Smooth muscle cell (in vitro differentiated cells): Measurements from ENCODE around the gene DMXL2. TPM values are rescaled to one million over a fixed set of nuclear protein-coding genes. Genes with fewer than 3 reads are reported as not detected.
"Not testable (repeated sequence)": the region's sequence is repeated elsewhere in the genome, so short reads cannot be mapped to it uniquely, and the experiment has no call there.

Source experiments
- DNase-seq: peaks from one replicate; lab custom pipeline; 2025; ENCODE audit not compliant: unreplicated experiment; lab: John Stamatoyannopoulos, UW
- H2AFZ ChIP-seq: fragments of 200-600 bp; sonication (generic); 2 replicates; pipeline ENCODE4 v1.6.0; 2016; ENCODE audit warnings: antibody characterized with exemption, low read depth, mild to moderate bottlenecking
- H3F3A ChIP-seq: fragments of 200-600 bp; sonication (generic); 2 replicates; pipeline ENCODE4 v1.6.0; 2017; ENCODE audit warnings: antibody characterized with exemption, low read depth
- H3K27ac ChIP-seq: fragments of 200-600 bp; sonication (generic); 2 replicates; pipeline ENCODE4 v1.5.1; 2016; ENCODE audit warnings: low read depth, mild to moderate bottlenecking
- H3K27me3 ChIP-seq: fragments of 200-600 bp; sonication (generic); 2 replicates; pipeline ENCODE4 v1.6.1; 2016; ENCODE audit warnings: low read depth, mild to moderate bottlenecking
- H3K36me3 ChIP-seq: fragments of 200-600 bp; sonication (generic); 2 replicates; pipeline ENCODE4 v1.5.1; 2016; ENCODE audit warnings: low read depth
- H3K4me1 ChIP-seq: fragments of 200-600 bp; sonication (generic); 2 replicates; pipeline ENCODE4 v1.5.1; 2016; ENCODE audit warnings: low read depth
- H3K4me2 ChIP-seq: fragments of 200-600 bp; sonication (generic); 2 replicates; pipeline ENCODE4 v1.6.0; 2016; ENCODE audit warnings: mild to moderate bottlenecking
- H3K4me3 ChIP-seq: fragments of 200-600 bp; sonication (generic); 2 replicates; pipeline ENCODE4 v1.5.1; 2016; ENCODE audit warnings: mild to moderate bottlenecking
- H3K79me2 ChIP-seq: fragments of 200-600 bp; sonication (generic); 2 replicates; pipeline ENCODE4 v1.6.0; 2016; ENCODE audit warnings: low read depth, mild to moderate bottlenecking
- H3K9ac ChIP-seq: fragments of 200-600 bp; sonication (generic); 2 replicates; pipeline ENCODE4 v1.6.0; 2016; ENCODE audit warnings: low read depth
- H3K9me3 ChIP-seq: fragments of 200-600 bp; sonication (generic); replicated peaks from 2 replicates; pipeline ENCODE4 v1.5.1; 2016; ENCODE audit warnings: low read depth
- H4K20me1 ChIP-seq: fragments of 200-600 bp; sonication (generic); 2 replicates; pipeline ENCODE4 v1.6.0; 2016; ENCODE audit warnings: low read depth
- CTCF ChIP-seq: fragments of 200-600 bp; sonication (generic); IDR thresholded peaks from 2 replicates; pipeline ENCODE4 v1.5.1; 2017; ENCODE audit warnings: borderline replicate concordance, mild to moderate bottlenecking, antibody characterized with exemption; ENCODE audit not compliant: insufficient read depth, poor library complexity, severe bottlenecking
- WGBS: methylation state at CpG from one replicate; pipeline ENCODE4 v1.1.7; 2016; ENCODE audit warnings: low lambda C conversion rate; 5-methylcytosine and 5-hydroxymethylcytosine counted together
- polyA plus RNA-seq: library from polyadenylated mRNA; unstranded; fragments of >200 nt; fragmentation: Nextera tagmentation; extraction: Ambion mirVana; gene quantifications from 2 replicates; pipeline ENCODE4 v1.2.1, GENCODE V29; 2016
- total RNA-seq: library from RNA; depleted of rRNA; stranded (reverse); fragments of >200 nt; gene quantifications from 2 replicates; pipeline ENCODE4 v1.2.3, GENCODE V29; 2014

DMXL2 gene
- total and polyA plus RNA-seq, 2 experiments from 2014 or later: 9.3 to 57.8 TPM

GRCh38 chr15:51652084-51652668 lies 29.6 kb upstream of the DMXL2 start:
- H4K20me1 ChIP-seq: no peaks in the 10 kb centered on the region
- no peak overlapping the region for H3K27ac ChIP-seq
- no peaks in the 10 kb centered on the region for H3K27me3 ChIP-seq
- WGBS: 91% methylated on average over 5 of the region's 5 CpGs
- no peak overlapping the region for H2AFZ ChIP-seq
- TF ChIP-seq CTCF: no peak
- H3K4me1 ChIP-seq: no peaks in the 10 kb centered on the region
- H3K4me3 ChIP-seq: no peak overlapping the region
- no peaks in the 10 kb centered on the region for H3K9me3 ChIP-seq
- H3K4me2 ChIP-seq: no peak overlapping the region
- no peaks in the 10 kb centered on the region for H3K79me2 ChIP-seq
- no peak overlapping the region for H3K9ac ChIP-seq
- H3F3A ChIP-seq: no peaks in the 10 kb centered on the region
- DNase-seq: no peak
- no peaks in the 10 kb centered on the region for H3K36me3 ChIP-seq

GRCh38 chr15:51649659-51650521 lies 27.3 kb upstream of the DMXL2 start:
- H3K9me3 ChIP-seq: no peaks in the 10 kb centered on the region
- no peak overlapping the region for H3K4me3 ChIP-seq
- 41% methylated on average over 4 of the region's 4 CpGs for WGBS
- H3K4me2 ChIP-seq: no peak overlapping the region
- no peak overlapping the region for H2AFZ ChIP-seq
- H3K79me2 ChIP-seq: no peaks in the 10 kb centered on the region
- H3K27ac ChIP-seq: no peak overlapping the region
- no peaks in the 10 kb centered on the region for H3F3A ChIP-seq
- TF ChIP-seq CTCF: peak; percentile 77
- H3K36me3 ChIP-seq: no peaks in the 10 kb centered on the region
- no peak for DNase-seq
- H4K20me1 ChIP-seq: no peaks in the 10 kb centered on the region
- H3K4me1 ChIP-seq: no peaks in the 10 kb centered on the region
- no peak overlapping the region for H3K9ac ChIP-seq
- no peaks in the 10 kb centered on the region for H3K27me3 ChIP-seq

- not testable (repeated sequence) for H3K27ac ChIP-seq
Observed at GRCh38 chr15:51648643-51649042, 26.1 kb upstream of the DMXL2 start.

GRCh38 chr15:51648101-51648500 lies 25.5 kb upstream of the DMXL2 start:
- not testable (repeated sequence) for H3K27ac ChIP-seq, H3K9me3 ChIP-seq, H3K4me2 ChIP-seq, H2AFZ ChIP-seq, H3K9ac ChIP-seq, H3K4me3 ChIP-seq, H3F3A ChIP-seq, H3K79me2 ChIP-seq, H4K20me1 ChIP-seq, H3K4me1 ChIP-seq, H3K27me3 ChIP-seq, H3K36me3 ChIP-seq, DNase-seq
- 90% methylated on average over 1 of the region's 1 CpG for WGBS

More at GRCh38 chr15:51648643-51649042, 26.1 kb upstream of the DMXL2 start:
- WGBS: 85% methylated on average over 4 of the region's 4 CpGs
- not testable (repeated sequence) for H3K4me3 ChIP-seq, H2AFZ ChIP-seq, H3K79me2 ChIP-seq, H3K36me3 ChIP-seq, H3K27me3 ChIP-seq, H3K9me3 ChIP-seq, H3K9ac ChIP-seq, DNase-seq, H3F3A ChIP-seq, H3K4me1 ChIP-seq, H4K20me1 ChIP-seq, H3K4me2 ChIP-seq
